ENCODE measurements around the gene SLC37A2.

Gene SLC37A2

GRCh38 chr11:125071846-125072217 lies 8.7 kb downstream of the SLC37A2 start:
- H3K9me3 ChIP-seq (ENCODE audit: severe bottlenecking) = no peaks in the 10 kb centered on the region
- no peaks in the 10 kb centered on the region for H3K36me3 ChIP-seq
- H3K27ac ChIP-seq = no peak overlapping the region
- H3K4me3 ChIP-seq (ENCODE audit: low read depth, low read length) = no peak overlapping the region
- TF ChIP-seq CTCF (IDR thresholded peaks at IDR 0.05; ENCODE audit: low read depth, low read length) = no peak
- no peak for DNase-seq
- H3K27me3 ChIP-seq (ENCODE audit: insufficient read depth, low read depth, severe bottlenecking) = no peaks in the 10 kb centered on the region

- Histone ChIP-seq H3K27ac (no peak overlapping the region), H3K9me3 (ENCODE audit: severe bottlenecking) (no peaks in the 10 kb centered on the region), H3K27me3 (ENCODE audit: insufficient read depth, low read depth, severe bottlenecking) (no peaks in the 10 kb centered on the region), H3K4me3 (ENCODE audit: low read depth, low read length) (no peak overlapping the region), H3K36me3 (no peaks in the 10 kb centered on the region)
- no peak for TF ChIP-seq CTCF (IDR thresholded peaks at IDR 0.05; ENCODE audit: low read depth, low read length)
- no peak for DNase-seq
Observed at GRCh38 chr11:125072218-125072960, 9.3 kb downstream of the SLC37A2 start.

GRCh38 chr11:125072961-125073590 lies 10.0 kb downstream of the SLC37A2 start:
- no peaks in the 10 kb centered on the region for H3K9me3 ChIP-seq (ENCODE audit: severe bottlenecking)
- no peaks in the 10 kb centered on the region for H3K36me3 ChIP-seq
- no peak overlapping the region for H3K4me3 ChIP-seq (ENCODE audit: low read depth, low read length)
- H3K27ac ChIP-seq = no peak overlapping the region
- TF ChIP-seq CTCF (IDR thresholded peaks at IDR 0.05; ENCODE audit: low read depth, low read length) = no peak
- DNase-seq = no peak
- no peaks in the 10 kb centered on the region for H3K27me3 ChIP-seq (ENCODE audit: insufficient read depth, low read depth, severe bottlenecking)

GRCh38 chr11:125073616-125074483 lies 10.7 kb downstream of the SLC37A2 start:
- Histone ChIP-seq H3K27ac (no peak overlapping the region), H3K4me3 (ENCODE audit: low read depth, low read length) (no peak overlapping the region), H3K36me3 (no peaks in the 10 kb centered on the region), H3K9me3 (ENCODE audit: severe bottlenecking) (no peaks in the 10 kb centered on the region), H3K27me3 (ENCODE audit: insufficient read depth, low read depth, severe bottlenecking) (no peaks in the 10 kb centered on the region)
- no peak for DNase-seq
- no peak for TF ChIP-seq CTCF (IDR thresholded peaks at IDR 0.05; ENCODE audit: low read depth, low read length)

- Histone ChIP-seq H3K27me3 (ENCODE audit: insufficient read depth, low read depth, severe bottlenecking) (no peaks in the 10 kb centered on the region), H3K36me3 (no peaks in the 10 kb centered on the region), H3K4me3 (ENCODE audit: low read depth, low read length) (no peak overlapping the region), H3K9me3 (ENCODE audit: severe bottlenecking) (no peaks in the 10 kb centered on the region), H3K27ac (no peak overlapping the region)
- TF ChIP-seq CTCF (IDR thresholded peaks at IDR 0.05; ENCODE audit: low read depth, low read length) = no peak
- no peak for DNase-seq
Observed at GRCh38 chr11:125074511-125075241, 11.6 kb downstream of the SLC37A2 start.
